AG09309 (cell line): ENCODE data around the gene PLD1.
A peak's percentile ranks its signal among the peaks of the same experiment; 100 is the strongest.
"Not testable (repeated sequence)": the region's sequence is repeated elsewhere in the genome, so short reads cannot be mapped to it uniquely, and the experiment has no call there.

Experiments used
- DNase-seq: peaks from one replicate; pipeline ENCODE4 v3.0.0-alpha.2; 2010; ENCODE audit warnings: low read depth
- H3K4me3 ChIP-seq: 2 replicates; pipeline ENCODE4 v1.5.1; 2011; ENCODE audit warnings: mild to moderate bottlenecking, low read depth, low read length, moderate library complexity; ENCODE audit not compliant: control insufficient read depth
- CTCF ChIP-seq: IDR thresholded peaks from 2 replicates; pipeline ENCODE4 v1.5.1; 2011; ENCODE audit warnings: mild to moderate bottlenecking, low read depth, low read length, inconsistent platforms; ENCODE audit not compliant: insufficient read depth, control insufficient read depth; ENCODE audit errors: missing control alignments

The PLD1 gene

DNA sequence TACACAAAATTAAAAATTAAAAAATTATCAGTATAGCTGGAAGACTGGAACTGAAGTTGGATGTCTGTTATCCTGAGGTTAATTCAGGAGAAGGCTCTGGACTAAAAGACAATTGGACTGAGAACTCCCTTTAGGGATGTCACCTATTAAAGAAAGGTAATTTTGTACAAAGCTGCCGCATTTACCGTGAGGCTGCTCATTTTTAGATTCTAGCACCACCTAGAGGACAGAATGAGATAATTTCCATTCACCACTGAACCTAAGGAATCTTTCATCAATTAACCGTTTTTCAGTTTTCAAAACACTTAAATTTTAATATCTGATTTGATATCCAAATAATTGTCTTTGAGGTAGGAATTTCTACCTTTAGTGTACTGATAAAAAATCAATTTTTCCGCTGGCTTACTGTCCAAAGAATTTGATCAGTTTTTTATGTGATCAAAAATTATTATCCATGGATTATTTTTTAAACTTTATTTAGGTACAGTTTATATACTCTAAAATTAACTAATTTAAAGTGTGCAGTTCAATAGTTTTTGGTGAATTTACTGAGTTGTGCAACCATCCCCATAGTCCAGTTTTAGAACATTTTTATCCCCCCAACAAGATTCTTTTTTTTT, 243.4 kb downstream of the PLD1 start:
- DNase-seq = no peak
- no peak overlapping the region for H3K4me3 ChIP-seq
- TF ChIP-seq CTCF = peak; percentile 64

DNA sequence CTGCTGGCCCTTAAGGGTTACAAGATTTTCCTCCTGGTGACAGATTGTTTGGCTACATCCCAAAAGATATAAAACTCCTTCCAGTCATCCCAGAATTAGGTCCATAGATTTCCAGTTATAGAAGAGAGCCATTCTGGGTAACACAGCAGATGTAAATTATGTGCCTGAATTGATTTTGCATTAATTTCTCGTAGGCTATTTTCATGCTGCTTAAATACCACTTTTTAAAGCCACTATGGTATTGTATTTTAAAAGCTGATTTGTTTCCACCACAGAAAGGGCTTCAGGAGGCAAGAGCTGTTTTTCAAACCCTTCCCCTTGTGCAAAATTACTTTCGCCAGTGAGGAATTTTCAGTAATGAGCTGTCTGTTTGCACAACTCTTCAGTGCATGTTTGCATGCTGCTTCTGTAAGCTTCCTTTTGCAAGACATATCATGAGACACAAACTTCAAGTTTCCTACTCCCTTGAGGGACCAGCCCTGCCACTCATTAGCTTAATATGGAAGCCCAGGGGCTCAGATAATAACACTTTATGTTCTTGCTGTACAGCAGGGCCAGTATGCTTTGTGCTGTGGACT, 244.7 kb downstream of the PLD1 start:
- H3K4me3 ChIP-seq = no peak overlapping the region
- DNase-seq = peak; percentile 13
- no peak for TF ChIP-seq CTCF

- no peak for DNase-seq
- no peak overlapping the region for H3K4me3 ChIP-seq
- no peak for TF ChIP-seq CTCF
Measured at GRCh38 chr3:171564748-171565480, 245.4 kb downstream of the PLD1 start.

GRCh38 chr3:171563298-171563697, 247.0 kb downstream of the PLD1 start:
- no peak for TF ChIP-seq CTCF
- DNase-seq = no peak
- H3K4me3 ChIP-seq = no peak overlapping the region

DNA sequence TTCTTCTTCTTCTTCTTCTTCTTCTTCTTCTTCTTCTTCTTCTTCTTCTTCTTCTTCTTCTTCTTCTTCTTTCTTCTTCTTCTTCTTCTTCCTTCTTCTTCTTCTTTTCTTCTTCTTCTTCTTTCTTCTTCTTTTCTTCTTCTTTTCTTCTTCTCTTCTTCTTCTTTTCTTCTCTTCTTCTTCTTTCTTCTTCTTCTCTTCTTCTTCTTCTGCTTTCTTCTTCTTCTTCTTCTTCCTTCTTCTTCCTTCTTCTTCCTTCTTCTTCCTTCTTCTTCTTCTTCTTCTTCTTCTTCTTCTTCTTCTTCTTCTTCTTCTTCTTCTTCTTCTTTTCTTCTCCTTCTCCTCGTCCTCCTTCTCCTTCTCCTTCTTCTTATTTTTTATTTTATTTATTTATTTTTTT, 247.8 kb downstream of the PLD1 start:
- H3K4me3 ChIP-seq, DNase-seq: not testable (repeated sequence)

DNA sequence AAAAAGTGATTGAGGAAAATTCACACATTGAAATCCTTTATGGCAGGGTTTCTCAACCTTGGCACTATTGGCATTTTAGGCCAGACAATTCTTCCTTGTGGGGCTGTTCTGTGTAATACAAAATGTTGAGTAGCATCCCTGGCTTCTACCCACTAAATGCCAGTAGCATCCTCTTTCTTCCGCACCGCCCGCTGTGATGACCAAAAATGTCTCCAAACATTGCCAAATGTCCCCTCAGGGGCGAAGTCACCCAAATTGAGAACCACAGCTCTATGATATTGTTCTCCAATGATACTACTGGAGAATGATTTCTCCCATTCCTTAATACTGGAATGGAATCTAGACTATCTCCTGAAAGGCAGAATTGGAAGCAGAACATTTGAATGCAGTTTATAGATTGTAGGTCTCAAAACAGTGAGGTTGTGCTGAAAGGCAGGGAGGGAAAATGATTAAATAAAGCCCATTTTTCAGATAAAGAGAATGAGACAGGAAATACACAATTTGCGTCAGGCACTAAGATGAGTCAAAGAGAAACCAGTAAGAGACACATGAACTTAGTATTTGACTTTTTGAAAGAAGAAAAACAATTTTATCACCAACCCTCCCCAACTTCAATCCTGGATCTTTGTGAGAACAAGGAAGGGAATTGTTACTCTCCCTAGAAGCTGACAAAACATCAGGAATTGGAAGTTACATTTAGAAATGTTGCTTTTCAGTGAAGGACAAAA, 248.5 kb downstream of the PLD1 start:
- no peak for DNase-seq
- TF ChIP-seq CTCF = no peak
- no peak overlapping the region for H3K4me3 ChIP-seq

- no peak for TF ChIP-seq CTCF
- DNase-seq = no peak
- no peak overlapping the region for H3K4me3 ChIP-seq
Measured at GRCh38 chr3:171559586-171559985, 250.7 kb downstream of the PLD1 start.
